ENCODE data around the gene LARGE1.

LARGE1 gene

DNA sequence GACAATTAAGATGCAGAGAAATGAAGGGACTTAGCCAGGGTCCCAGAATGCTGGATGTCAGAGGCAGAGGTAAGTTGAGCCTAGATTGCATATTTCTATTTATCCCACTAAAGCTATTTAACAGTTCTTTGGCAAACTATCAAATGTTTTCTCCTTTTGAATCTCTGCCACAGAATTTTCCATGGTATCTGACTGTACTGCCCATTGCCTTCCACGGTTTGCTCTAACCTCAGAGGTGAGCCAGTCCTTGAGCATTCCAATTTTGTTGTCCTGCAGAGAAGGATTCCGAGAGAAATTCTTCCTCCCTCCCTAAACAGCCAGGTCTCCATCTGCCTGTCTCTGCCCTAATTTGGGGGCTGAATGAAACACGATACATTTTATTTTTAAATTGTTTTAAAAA is 493.8 kb downstream of the LARGE1 start:
- H3K27ac ChIP-seq: no peak overlapping the region
- no peaks in the 10 kb centered on the region for H3K27me3 ChIP-seq (replicated peaks)
- no peak for DNase-seq
- TF ChIP-seq, protein P1, sequence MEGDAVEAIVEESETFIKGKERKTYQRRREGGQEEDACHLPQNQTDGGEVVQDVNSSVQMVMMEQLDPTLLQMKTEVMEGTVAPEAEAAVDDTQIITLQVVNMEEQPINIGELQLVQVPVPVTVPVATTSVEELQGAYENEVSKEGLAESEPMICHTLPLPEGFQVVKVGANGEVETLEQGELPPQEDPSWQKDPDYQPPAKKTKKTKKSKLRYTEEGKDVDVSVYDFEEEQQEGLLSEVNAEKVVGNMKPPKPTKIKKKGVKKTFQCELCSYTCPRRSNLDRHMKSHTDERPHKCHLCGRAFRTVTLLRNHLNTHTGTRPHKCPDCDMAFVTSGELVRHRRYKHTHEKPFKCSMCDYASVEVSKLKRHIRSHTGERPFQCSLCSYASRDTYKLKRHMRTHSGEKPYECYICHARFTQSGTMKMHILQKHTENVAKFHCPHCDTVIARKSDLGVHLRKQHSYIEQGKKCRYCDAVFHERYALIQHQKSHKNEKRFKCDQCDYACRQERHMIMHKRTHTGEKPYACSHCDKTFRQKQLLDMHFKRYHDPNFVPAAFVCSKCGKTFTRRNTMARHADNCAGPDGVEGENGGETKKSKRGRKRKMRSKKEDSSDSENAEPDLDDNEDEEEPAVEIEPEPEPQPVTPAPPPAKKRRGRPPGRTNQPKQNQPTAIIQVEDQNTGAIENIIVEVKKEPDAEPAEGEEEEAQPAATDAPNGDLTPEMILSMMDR (IDR thresholded peaks at IDR 0.05; ENCODE audit: low read depth, low read length, missing control alignments): no peak
- no peak overlapping the region for H3K4me3 ChIP-seq (ENCODE audit: low read depth, low read length)
- no peaks in the 10 kb centered on the region for H3K36me3 ChIP-seq (replicated peaks)
- in situ Hi-C loops (cut with HindIII; ENCODE audit: low pct_ligation_motif_present, low sequenced_read_pairs): no loop called here

DNA sequence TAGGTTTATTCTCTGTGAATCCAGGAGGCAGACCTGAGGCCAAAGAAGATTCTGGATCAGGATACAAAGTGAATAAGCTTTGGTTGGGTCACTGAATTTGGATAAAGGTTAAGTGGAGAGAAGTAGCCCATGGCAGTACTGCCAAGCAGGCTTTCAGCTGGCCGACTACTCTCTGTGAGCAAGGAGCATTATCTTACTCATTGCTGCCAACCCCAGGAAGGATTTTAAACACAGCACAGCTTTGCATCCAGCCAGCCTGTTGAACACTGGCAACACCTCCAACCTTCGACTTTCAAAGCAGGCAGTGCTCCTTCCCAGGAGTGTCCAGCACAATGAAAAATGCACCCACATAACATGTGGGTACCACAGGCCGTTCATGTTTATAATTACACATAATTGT is 498.4 kb downstream of the LARGE1 start:
- DNase-seq: no peak
- Histone ChIP-seq H3K27me3 (replicated peaks) (no peaks in the 10 kb centered on the region), H3K27ac (no peak overlapping the region), H3K36me3 (replicated peaks) (no peaks in the 10 kb centered on the region), H3K4me3 (ENCODE audit: low read depth, low read length) (no peak overlapping the region)
- in situ Hi-C loops (cut with HindIII; ENCODE audit: low pct_ligation_motif_present, low sequenced_read_pairs): no loop called here
- TF ChIP-seq, protein P1 (IDR thresholded peaks at IDR 0.05; ENCODE audit: low read depth, low read length, missing control alignments): no peak

DNA sequence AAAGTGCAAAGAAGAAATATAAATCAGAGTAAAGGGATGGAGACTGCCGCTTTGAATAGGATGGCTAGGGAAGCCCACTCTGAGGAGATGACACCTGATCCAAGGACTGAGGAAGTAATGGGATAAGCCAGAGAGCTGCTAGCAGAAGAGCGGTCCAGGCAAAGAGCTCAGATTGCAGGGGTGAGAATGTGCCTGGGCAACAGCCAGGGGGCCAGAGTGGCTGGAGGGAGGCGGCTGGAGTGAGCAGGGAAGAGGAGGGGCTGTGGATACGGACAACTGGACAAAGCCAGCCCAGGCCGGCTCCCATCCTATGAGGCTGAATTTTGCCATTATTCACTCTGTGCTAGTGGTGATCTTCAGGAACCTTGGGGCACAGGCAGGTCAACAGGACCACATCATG is 501.8 kb downstream of the LARGE1 start:
- in situ Hi-C loops (cut with HindIII; ENCODE audit: low pct_ligation_motif_present, low sequenced_read_pairs): no loop called here
- TF ChIP-seq, protein P1 (IDR thresholded peaks at IDR 0.05; ENCODE audit: low read depth, low read length, missing control alignments): no peak
- no peaks in the 10 kb centered on the region for H3K36me3 ChIP-seq (replicated peaks)
- H3K27ac ChIP-seq: no peak overlapping the region
- H3K27me3 ChIP-seq (replicated peaks): no peaks in the 10 kb centered on the region
- DNase-seq: no peak
- H3K4me3 ChIP-seq (ENCODE audit: low read depth, low read length): no peak overlapping the region

DNA sequence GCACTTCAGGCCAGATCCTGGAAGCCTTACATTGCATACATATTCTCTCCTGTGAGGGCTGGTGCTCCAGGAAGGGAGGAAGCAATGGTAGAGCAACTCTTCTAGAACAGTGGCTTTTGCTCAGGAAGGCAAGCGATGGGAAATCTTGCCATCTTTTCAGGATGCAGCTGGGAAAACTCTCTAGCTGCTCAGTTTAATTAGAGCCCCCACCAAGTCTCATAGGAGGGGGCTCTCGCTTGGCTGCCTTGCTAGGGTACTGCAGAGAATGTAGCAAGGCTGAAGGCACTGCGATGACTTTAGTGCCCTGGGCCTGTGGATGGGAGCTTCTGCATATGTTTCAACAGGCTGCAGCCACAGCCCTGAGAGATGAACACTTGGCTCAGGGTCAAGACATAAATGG is 504.9 kb downstream of the LARGE1 start:
- in situ Hi-C loops (cut with HindIII; ENCODE audit: low pct_ligation_motif_present, low sequenced_read_pairs): no loop called here

DNA sequence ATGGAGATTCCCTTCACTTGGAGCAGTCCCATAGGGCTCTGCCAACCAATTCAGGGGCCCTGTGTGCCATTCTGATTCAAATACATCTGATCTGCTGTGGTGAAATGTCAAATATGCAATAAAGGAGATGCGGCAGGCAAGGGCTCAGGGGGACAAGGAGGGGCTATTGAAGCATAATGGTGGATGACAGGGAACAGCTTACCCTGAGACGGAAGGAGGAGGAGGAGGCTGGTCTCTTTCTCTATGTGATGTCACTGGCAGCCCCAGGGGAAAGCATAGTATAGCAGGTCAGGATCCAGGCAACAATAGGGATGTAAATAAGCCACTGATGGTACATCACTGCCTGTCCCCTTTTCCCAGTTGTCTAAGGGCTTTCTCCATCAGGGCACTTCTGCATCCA is 511.2 kb downstream of the LARGE1 start:
- H3K4me3 ChIP-seq (ENCODE audit: low read depth, low read length): no peak overlapping the region
- H3K27me3 ChIP-seq (replicated peaks): no peaks in the 10 kb centered on the region
- TF ChIP-seq, protein P1 (IDR thresholded peaks at IDR 0.05; ENCODE audit: low read depth, low read length, missing control alignments): no peak
- in situ Hi-C loops (cut with HindIII; ENCODE audit: low pct_ligation_motif_present, low sequenced_read_pairs): no loop called here
- DNase-seq: no peak
- H3K36me3 ChIP-seq (replicated peaks): no peaks in the 10 kb centered on the region
- no peak overlapping the region for H3K27ac ChIP-seq

More for the DNA sequence above, 504.9 kb downstream of the LARGE1 start:
- Histone ChIP-seq H3K27ac (no peak overlapping the region), H3K4me3 (ENCODE audit: low read depth, low read length) (no peak overlapping the region), H3K36me3 (replicated peaks) (no peaks in the 10 kb centered on the region), H3K27me3 (replicated peaks) (no peaks in the 10 kb centered on the region)
- no peak for DNase-seq
- TF ChIP-seq, protein P1 (IDR thresholded peaks at IDR 0.05; ENCODE audit: low read depth, low read length, missing control alignments): no peak

DNA sequence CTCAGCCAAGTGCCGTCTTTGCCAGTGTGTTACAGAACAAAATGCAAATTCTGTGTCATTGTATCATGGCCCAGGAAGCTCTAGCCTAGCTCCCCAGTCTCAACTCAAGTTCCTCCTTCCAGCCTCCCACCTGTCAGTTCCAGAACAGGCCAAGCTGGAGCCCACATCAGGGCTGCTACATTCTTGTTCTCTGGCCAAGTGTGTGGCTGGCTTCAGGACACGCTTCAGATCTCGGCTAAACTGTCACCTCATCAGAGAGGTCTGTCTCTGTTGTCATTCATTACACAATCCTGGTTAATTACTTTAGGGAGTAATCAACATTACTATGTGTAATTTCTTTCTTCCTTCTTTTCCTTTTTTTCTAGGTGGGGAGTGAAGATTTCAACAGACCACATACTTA is 515.1 kb downstream of the LARGE1 start:
- Histone ChIP-seq H3K27me3 (replicated peaks) (no peaks in the 10 kb centered on the region), H3K4me3 (ENCODE audit: low read depth, low read length) (no peak overlapping the region), H3K36me3 (replicated peaks) (no peaks in the 10 kb centered on the region), H3K27ac (no peak overlapping the region)
- DNase-seq: no peak
- TF ChIP-seq, protein P1 (IDR thresholded peaks at IDR 0.05; ENCODE audit: low read depth, low read length, missing control alignments): no peak
- in situ Hi-C loops (cut with HindIII; ENCODE audit: low pct_ligation_motif_present, low sequenced_read_pairs): no loop called here

Measured in brain microvascular endothelial cell (primary cell).